Measurements from ENCODE around the gene TCOF1.
"Not testable (repeated sequence)": the region's sequence is repeated elsewhere in the genome, so short reads cannot be mapped to it uniquely, and the experiment has no call there.

TCOF1 gene

DNA sequence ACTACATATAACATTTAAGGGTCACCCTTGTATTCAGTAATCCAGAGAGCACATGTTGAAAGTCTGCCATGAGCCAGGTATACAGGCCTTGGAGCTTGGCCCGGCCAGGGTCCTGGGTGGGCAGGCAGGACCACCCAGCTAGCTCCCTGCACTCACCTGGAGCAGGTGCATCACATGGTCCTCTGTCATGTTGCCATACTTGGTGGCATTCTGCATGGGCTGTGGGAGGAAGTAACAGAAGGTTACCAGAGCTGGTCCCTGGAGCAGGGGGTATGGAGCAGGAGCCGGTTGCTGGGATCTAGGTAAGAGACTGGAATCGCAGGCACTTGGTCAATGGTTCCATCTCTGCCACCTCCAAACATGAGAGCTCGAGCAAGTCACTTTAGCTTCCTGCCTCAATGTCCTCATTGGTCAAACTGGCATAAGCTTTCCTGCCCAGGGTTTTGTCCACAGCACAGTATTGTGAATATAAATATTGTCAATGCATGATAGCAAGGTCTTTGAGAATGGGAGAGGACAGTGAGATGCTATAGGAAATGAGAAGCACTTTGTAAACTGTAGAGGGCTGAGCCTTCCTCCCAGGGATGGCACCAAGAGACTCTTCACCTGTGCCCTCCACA lies 48.7 kb downstream of the TCOF1 start:
- no peak for DNase-seq (ENCODE audit: low read depth)

DNA sequence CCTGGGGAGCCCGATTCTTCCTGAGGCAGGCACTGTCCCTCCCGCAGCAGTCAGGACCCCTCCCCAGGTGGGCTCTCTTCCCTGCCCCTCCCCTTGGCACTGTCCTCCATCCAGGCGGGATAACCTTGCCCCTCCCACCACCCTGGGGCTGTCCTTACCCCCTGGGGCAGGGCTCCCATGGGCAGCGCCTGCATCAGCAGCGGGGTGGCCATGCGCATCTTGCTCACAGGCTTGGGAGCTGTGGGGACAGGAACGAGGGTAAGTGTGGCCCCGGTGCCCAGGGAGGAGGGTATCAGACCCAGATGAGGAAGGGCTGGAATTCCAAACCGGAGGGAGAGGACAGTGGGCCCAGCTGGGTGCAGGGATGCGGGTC lies 49.2 kb downstream of the TCOF1 start:
- no peak for DNase-seq (ENCODE audit: low read depth)

DNA sequence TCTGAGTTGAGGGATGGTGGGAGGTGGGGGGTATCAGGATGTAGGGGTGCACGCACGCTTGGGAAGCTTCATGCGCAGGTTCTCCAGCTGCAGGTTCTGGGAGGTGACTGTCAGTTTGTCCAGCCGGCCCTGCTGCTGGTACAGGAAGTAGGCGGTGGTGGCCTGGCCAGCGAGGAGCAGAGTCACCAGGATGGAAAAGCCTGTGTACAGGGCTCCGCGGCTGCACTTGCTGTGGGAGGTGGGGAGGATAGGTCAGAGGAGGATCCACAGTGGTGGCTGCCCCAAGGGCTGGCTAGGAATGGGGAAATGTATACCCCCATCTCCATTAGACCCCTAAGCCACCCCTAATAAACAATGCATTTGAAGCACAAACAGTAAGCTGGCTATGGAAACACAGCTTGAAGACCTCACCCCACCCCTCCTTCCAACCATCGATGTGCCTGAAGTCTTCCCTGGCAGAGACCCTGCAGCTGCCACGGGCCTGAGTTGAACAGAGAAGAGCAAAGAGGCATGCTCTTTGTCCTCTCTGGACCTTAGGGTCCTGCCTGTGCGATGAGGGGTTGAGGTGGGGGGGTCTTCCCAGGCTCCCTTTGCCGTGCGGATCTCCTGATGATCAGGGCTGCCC lies 49.7 kb downstream of the TCOF1 start:
- no peak for DNase-seq (ENCODE audit: low read depth)

DNA sequence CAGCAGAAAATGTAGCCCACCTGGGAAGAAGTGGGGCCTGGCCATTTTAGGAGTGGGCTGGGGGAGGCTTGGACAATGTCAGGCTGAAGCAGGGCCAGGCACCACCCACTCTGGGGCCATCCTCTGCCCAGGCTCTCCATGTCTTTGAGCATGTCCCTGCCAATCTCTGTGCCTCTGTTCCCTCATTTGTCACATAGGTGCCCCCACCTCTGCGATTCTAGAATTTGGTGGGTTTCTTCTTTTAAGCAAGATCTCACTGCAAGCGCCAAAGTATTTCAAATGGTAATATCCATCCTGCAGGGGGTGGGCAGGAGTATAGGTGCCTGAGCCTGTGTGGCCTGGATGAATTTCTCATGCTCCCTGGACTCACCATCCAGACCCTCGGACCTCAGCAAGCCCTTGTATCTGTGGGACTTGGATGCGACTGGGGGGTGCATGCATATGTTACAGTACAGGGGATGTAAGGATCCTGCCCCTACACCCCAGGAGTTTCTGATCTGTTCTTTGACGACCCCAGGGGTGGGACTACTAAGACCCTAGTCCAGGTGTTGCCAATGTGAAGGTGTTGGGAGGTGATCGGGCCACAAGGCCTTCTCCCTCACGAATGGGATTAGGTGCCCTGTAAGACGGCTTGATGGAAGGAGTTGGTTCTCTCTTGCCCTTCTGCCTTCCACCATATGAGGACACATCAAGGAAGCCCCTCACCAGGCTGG lies 50.9 kb downstream of the TCOF1 start:
- DNase-seq (ENCODE audit: low read depth), result no peak

DNA sequence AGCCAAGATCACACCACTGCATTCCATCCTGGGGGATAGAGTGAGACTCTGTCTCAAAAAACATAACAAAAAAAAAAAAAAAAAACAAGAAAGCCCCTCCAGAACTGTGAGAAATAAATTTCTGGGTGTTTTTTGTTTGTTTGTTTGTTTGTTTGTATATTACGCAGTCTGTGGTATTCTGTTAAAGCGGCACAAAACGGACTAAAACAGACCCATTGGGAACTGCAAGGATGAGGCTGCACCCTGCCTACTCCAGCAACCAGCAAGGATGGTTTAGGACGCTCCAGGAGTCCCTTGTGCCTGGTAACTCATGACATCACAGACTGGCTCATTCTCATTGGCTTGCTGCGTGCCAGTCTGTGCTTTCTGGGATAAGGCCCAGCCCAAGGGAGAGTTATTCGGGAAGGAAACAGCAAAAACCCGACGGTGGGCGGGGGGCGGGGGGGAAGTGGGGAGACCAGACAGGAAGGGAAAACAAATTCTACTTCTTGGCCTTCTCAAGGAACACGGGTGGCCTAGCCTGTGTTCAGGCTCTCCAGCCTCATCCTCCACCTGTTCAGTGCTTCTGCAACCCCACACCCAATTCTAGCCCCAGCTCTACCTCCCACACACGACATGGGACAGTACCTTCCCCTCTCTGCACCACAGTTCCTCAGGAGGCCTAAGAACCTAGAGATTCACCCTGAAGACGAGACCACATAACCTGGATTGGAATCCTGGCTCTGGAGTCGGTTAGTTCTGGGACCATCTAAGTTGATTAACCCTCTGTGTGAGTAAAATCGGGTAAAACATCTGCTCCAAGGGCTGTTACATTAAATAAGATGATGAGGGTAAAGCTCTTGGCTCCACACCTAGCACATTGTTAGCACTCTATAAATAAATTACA lies 52.4 kb downstream of the TCOF1 start:
- peak; percentile 57 for DNase-seq (ENCODE audit: low read depth)

DNA sequence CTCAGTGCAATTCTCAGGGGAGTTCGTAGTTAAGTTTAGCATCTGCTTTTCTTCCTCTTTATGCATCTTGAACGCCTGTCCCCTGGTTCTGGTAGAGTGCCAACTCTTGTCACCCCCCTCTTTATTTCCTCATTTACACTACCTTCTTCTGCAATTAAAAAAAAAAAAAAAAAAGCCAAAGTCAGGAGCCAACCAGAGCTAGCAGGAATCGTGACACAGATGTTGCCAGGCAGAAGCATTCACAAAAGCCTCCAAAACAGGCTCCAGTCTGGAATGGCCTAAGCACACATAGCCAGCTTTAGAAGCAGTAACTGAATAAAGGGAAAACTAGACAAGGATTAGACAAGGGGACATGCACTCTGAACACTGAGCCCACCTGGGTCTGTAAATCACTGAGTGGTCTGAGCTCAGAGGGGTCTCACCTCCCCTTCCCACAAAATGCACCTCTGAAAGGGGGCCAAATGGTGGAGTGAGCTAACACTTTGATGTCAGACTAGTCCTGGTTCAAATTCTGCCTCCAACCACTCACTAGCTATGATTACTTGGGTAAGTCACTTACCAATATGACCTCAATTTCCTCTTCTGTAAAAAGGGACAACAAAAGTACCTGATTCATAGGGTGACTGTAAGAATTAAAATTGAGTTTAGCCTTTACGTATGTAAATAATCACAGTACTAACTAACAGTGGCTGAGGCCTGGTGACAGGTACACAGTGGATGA lies 53.2 kb downstream of the TCOF1 start:
- DNase-seq (ENCODE audit: low read depth), result peak; percentile 36

DNA sequence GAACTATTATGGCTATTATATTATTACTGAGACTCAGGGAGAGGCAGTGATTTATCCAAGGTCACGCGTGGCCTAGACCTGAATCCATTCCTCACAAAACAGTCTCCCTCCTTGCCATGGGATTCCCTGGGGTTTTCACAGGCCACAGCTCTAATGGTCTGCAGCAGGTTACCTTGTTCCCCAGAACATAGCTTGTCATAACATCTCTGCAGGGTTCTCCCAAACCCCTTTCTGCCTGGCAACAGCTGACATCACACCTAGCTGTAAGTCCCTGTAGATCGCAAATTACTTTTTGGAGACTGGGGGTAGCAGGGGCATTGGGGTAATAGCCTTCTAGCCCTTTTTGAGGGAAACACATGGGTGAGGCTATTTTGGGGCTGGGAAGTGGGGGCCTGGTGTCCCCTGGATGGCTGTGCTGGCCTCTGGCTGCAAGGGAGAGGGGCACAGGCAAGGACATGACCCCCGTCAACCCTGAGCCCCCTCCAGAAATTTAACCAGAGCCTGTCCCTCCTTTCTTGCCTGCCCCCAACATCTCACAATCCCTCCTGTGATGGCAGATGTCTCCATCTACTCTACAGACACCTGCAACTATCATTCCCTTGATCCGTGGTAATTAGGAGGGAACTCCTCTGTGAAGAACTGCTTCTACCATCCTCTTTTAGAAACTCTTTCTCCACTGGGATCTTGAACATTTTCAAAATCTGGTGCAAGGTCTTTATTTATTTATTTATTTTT lies 53.9 kb downstream of the TCOF1 start:
- DNase-seq (ENCODE audit: low read depth), result no peak

DNA sequence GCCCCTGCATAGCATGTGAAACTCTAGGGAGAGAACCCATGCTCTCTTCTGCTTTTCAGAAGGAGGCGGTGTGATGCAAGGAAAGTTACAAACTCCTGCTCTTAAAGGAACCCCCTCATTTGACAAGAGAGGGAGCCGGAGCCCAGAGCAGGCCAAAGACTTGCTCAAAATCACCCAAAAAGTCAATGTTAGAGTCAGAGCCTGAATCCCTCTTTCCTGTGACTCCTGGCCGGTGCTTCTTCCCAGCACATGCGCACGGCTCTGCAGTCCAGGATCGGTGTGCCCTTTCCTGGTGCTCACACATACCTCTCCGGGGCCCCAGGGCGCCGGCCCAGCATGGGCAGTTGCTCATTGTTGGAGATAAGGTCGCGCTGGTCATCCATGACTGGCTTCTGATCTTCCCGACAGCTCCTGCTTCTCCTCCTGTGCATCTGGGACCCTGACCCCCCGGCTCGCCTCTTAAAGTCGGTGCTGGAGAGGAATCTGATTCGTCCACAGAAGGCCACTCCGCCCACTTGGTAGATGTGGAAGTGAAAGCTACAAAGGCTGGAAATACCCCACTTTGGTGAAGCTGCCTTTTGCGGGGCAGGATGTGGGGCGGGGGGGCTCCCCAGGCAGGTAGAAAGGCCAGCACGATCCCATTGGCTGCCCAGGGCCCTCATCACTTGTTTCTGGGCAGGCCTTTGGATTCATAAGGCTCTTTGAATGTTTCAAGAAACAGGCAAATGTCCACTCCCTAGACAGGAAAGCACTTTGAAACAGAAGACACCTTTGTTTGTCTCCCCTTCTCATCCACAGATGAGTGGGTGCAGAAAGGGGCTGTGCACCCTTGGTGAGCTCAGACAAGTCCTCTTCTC lies 55.0 kb downstream of the TCOF1 start, which contains the start of gene CD74:
Gene CD74 (minus strand): TSS at position 592 of the 857 bp plus-strand sequence. CDS start 161 bp downstream, at position 431.
- DNase-seq (ENCODE audit: low read depth), result no peak

DNA sequence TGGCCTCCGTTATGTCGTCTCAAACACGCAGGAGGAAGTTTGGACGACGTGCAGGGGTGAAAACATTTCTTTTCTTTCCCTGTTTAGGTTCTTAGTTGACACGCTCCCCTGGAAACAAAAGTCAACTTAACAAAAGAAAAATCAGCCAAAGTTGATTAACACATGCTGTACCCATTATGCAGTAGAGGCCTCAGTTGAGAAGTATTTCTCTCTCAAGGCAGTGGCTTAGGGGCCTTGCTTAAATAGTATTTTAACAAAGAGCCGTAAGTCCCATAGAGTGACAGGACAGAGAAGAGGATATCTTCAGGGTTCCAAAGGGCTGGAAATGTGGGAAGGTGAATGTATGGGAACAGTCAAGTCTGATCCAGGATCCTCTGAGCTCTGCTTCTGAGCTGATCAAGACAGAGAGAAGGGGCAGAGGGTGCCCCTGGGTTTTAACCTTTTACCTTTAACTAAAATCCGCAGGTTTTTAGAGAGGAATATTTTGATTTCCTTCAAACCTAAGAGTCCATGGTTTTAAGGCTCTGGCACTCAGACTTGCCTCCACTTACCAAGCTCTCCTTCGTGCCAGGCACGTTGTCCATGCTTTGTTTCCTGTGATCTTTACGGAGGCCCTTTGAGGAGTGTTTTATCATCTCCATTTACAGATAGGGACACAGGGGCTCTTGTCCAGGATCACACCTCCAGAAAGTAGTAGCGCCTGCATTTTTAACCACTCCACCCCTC lies 55.8 kb downstream of the TCOF1 start:
- DNase-seq (ENCODE audit: low read depth), result no peak

DNA sequence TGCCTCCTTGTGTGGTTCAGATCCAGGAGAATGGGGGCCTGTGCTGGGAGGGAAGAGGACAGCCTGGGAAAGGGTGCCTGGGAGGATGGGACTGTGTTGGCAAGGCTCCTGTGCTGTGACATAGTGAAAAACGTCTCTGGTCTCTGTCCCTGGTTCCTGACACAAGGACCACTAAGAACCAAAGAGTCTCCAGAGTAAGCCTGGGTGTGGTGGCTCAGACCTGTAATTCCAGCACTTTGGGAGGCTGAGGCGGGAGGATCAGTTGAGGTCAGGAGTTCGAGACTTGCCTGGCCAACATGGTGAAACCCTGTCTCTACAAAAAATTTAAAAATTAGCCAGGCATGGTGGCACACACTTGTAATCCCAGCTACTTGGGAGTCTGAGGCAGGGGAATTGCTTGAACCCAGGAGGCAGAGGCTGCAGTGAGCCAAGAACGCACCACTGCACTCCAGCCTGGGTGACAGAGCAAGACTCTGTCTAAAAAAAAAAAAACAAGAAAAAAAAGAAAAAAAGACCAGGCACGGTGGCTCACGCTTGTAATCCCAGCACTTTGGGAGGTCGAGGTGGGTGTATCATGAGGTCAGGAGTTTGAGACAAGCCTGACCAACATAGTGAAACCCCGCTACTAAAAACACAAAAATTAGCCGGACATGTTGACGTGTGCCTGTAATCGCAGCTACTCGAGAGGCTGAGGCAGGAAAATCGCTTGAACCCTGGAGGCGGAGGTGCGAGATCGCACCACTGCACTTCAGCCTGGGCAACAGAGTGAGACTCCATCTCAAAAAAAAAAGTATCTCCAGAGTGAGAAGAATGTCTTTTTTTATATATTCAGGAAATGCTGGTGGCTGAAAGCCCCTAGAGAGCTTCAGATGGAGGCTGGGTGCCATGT lies 56.6 kb downstream of the TCOF1 start:
- not testable (repeated sequence) for DNase-seq (ENCODE audit: low read depth)

DNA sequence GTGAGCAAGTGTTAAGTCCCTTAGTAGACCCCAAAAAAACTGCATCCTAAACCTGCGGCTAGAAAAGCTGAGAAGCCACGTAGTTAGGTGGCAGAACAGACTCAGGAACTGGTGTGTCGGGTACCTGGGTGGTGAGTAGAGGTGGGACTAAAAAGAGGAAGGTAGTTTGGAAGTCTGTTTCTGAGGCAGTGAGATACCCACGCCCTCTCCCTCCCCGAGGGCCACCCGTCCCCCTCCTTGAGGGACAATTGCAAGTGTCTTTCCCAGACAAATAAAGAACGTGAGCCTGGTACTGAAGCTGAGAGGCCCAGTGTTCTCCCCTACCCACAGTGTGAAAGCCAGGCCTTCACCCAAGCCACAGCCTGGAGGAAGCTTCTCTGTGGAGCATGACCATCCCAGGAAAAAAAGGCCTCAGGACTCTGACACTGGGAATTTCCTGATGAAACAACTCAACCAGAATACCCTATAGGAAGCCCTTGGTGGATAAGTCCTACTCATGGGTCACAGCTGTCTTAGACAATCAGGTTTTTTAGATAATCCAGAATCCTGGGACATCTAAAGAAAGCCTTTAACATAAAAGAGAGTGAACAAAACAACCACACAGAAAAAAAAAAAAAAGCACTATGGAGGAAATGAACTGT lies 62.3 kb downstream of the TCOF1 start:
- DNase-seq (ENCODE audit: low read depth), result no peak

DNA sequence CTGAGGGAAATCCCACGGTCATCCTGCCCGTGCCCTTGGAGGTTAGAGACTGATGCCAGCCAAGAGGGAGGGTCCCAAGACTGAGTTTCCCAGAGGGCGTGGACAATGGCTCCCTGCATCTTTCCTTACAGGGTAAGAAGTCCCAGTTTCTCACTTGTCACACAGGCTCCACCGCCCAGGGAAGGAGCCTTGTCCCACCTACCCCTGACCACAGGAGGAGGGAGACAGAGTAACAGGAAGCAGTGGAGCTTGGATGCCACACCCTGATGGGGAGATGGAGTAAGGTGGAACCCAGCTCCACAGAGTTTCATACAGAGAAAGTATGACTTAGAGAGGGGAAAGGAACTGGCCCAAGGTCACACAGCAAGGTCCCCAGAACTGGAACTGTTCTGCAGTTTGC lies 64.6 kb downstream of the TCOF1 start:
- no peak for DNase-seq (ENCODE audit: low read depth)

DNA sequence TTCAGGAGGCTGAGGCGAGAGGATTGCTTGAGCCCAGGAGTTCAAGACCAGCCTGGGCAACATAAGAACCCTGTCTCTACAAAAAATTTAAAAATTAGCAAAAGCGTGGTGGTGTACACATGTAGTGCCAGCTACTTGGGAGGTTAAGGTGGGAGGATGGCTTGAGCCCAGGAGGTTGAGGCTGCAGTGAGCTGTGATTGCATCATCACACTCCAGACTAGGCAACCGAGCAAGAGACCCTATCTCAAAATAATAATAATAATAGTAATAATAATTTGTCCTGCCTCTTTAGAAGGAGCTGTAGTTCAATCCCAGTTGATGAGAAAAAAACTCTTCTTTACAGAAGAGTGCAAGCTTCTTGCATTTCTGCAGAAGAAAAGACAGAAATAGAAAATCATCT lies 65.3 kb downstream of the TCOF1 start:
- no peak for DNase-seq (ENCODE audit: low read depth)

DNA sequence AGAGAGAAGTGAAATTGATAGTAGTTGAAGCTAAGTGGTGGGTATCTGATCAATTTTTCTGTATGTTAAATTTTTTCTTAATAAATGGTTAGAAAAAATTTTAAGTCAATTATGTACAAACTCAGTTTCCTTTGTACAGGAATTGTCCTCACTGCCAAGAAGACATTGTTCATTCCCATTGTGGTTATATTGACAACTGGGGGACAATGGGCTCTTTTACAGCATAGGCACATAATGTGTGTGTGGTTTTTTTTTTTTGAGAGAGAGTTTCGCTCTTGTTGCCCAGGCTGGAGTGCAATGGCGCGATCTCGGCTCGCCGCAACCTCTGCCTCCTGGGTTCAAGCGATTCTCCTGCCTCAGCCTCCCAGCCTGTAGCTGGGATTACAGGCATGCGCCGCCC lies 68.7 kb downstream of the TCOF1 start:
- not testable (repeated sequence) for DNase-seq (ENCODE audit: low read depth)

DNA sequence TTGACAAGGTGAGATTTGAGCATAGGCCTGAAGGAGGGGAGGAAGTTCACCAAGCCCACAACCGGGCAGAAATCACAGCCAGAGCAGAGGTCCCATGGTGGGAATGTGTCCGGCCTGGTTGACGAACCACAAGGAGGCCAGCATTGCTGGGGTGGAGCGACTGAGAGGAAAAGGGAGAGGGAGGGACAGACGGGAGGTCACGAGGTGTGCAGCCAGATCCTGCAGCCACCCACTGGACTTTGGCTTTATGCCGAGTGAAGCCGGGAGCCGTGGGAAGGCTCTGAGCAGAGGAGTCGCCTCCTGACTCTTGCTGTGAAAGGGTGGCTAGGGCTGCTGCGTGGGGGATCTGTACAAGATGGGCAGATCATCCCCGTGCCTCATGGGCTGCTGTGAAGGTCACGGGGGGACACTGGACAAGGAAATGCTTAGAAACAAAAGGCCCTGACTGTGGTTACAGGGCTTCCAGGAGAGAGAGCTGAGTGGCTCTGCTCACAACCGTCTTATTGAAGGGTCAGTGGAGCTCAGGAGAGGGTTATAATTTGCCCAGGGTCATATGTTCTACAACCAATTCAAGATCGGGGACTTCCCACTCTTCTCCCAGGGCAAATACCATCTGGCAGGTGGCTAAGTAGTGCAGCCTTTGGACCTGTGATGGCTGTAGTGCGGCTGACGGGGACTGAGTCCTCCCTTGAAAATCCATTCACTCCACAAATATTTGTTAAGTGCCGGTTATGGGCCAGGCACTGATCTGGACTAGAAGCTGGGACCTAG lies 70.8 kb downstream of the TCOF1 start:
- no peak for DNase-seq (ENCODE audit: low read depth)

DNA sequence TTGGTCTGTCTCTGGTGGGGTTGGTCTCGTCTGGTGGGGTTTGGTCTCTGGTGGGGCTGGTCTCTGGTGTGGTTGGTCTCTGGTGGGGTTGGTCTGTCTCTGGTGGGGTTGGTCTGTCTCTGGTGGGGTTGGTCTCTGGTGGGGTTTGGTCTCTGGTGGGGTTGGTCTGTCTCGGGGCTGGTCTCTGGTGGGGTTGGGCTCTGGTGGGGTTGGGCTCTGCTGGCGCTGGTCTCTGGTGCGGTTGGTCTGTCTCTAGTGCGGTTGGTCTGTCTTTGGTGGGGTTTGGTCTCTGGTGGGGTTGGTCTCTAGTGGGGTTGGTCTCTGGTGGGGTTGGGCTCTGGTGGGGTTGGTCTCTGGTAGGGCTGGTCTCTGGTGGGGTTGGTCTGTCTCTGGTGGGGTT lies 71.5 kb downstream of the TCOF1 start:
- DNase-seq (ENCODE audit: low read depth), result no peak

DNA sequence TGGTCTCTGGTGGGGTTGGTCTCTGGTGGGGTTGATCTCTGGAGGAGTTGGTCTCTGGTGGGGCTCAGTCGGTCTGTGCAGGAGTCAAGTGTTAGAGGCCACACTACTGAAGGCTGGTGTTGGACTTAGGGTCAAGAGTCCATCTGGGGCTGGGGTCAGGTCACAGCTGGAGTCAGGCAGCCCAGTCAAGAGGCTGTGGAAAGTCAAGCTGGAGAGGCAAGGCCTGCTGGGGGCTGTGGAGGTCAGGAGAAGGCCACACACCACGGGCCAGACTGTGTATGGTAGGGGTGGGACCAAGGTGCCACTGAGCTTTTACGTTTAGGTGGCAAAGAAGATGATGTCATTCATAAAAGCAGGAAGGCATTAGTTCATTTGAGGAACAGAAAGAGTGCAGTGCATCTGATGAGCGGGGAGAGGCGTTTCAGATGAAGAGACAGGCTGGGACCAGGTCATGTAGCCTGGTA lies 71.9 kb downstream of the TCOF1 start:
- DNase-seq (ENCODE audit: low read depth), result no peak

Measured in CMK (cell line).